ENCODE data around the gene PMEL.
"Not testable (repeated sequence)": the region's sequence is repeated elsewhere in the genome, so short reads cannot be mapped to it uniquely, and the experiment has no call there.

Gene PMEL

DNA sequence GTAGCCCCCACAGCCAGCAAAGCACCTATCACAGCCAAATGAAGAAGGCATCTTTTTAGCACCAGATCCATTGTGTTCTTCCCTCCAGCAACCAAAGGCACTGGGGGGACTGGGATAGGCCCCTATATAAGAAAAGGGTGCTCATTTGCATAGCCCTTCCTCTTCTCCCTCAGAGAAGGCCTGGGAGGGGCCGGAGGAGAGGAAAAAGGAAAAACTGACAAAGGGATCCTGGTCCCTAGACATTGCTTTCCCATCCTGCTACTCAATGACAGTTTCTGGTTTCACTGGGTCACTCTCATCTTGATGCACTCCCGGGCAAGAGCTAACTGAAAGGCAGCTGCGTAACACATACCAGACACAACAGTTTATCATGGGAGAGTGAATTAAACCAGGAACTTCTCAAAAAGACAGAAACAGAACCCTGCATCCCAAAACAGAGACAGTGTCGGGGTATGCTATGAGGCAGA, at the start of gene PMEL:
Gene PMEL, minus strand, starts transcription at position 102 of the 467 bp plus-strand sequence. Its CDS starts 31 bp downstream, at position 71.
- DNase-seq, result peak; percentile 6

DNA sequence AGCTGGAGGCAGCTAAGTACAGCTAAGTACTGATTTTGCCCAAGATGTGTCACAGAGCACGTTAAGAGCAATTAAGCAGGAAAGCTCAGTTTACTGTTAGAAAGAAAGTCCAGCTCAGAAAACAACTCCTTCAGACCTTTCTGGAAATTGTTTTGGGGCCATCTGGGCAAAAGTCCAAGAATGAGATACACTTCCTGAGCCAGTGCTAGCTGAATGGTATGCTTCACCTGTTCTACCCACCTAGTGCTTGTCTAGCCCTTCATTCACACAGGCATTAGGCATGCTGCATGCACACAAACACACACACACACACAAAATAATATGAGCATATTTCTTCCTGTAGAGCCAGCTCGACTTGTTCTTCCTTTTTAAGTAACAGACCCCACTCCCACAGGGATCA, 48.4 kb upstream of the PMEL start:
- no peak for DNase-seq

DNA sequence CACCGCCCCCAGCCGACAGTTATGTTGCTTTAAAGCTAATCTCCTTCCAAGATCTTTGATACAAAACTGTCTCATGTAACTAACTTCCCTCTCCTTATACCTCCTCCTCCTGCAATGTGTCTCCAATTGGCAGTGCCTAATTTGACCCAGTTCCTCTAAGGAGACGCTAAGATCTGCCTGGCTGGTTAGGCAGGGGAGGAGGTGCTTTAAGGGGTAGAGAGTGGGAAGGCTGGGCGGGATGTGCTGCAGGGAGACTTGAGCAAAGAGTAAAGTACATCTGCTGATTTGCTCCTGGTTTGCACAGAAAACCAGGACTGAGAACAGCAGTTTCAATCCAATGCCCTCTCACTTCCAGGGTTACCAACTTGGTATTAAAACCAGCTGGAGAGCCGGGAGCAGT, 47.6 kb upstream of the PMEL start:
- DNase-seq, result no peak

DNA sequence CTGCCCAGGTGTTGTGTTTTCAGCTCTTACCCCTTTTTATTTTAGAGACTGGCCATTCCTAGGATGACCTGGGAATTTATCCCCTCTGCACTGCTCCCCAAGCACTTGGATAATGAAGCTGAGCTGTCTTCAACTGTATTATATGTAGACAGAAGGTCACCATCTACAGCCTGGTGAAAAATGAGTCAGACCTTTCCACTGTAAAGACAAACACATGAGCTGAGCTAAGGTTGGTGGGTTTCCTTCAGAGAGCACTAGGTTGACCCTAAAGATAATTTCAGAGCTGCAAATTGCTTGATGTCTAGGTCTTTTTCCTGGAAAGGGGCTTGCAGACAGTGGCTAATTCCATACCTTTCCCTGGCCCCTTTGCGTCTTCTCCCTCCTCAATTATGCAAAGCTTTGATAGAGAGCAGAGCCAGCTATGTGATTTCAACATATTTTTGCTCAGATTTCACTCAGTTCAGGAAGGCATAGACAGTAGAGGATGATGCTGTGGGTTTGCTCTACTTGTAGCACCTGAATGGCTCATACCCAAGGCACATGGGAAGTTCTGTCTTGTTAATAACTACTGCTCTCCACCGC, 45.8 kb upstream of the PMEL start:
- DNase-seq, result no peak

DNA sequence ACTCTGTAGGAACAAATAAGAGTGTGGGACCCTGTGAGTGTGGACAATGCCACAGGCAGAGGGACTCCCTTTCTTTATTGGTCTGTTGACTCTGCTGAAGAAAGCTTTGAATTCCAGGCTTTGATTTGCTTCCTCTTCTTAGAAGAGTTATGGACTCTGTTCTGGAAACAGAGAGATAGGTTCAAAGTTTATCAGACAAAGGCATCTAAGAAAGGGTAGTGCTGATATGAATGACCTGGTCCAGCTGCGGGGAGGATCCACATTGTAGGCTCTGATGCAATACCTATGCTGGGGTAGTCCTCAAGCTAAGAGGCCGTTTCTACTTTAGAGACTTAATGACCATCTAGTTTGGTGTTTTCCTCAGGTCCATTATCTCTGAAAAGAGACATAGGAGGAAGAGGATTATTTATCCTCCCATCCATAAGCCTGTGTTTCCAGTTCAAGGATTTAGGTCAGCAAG, 44.3 kb upstream of the PMEL start:
- DNase-seq, result no peak

DNA sequence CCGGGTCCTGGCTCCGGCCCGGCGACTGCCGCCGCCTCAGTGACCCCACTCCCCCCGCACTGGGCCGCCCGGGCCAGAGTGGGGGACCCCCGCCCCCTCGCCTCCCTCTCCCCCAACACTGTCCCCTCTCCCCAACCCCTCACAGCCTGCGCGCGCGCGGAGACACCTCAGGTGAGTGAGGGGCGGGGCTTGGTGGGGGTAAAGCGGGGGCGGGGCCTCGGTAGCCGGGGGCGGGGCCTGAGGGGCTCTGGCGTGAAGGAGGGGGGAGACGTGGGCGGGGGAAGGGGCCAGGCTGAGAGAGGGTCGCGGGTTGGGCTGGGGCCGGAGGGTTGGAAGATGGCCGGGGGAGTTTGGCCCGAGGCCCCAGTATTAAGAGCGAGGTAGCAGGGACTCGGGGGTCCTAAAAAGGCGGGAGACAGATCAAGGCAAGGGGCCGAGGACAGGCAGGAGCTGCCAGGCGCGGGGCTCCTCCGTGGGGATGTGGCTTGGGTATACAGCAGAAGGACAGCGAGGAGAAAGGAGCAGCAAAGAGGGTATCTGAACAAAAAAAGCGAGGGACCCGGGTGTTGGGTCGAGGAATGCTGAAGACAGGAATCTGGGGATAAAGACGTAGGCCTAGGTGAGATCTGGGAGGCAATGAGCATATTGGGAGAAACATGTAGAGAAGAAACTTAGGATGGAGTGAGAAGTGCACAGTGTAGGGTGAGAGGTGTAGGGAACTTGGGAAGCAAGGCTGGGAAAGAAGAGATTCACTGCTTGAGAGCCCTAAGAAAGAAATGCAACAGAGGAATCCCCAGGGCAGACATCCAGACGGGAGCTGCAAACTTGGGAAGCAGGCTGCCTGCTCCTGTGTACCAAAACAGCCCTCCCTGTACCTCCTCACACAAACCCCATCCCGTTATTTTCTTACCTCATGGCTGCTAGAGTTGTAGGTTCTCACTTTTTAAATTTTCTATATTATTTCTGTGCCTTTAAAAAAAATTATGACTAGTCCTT, 42.0 kb upstream of the PMEL start:
- no peak for DNase-seq

DNA sequence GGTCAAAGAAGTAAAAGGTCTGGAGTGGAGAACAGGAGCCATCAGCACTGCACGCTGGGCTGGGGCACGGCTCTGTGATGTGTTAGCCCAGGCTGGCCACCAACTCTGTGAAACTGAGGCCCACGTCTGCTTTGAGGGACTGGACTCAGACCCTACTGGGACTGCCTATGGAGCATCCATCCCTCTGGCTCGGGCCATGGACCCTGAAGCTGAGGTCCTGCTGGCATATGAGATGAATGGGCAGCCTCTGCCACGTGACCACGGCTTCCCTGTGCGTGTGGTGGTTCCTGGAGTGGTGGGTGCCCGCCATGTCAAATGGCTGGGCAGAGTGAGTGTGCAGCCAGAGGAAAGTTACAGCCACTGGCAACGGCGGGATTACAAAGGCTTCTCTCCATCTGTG, 38.4 kb upstream of the PMEL start:
- DNase-seq, result no peak

DNA sequence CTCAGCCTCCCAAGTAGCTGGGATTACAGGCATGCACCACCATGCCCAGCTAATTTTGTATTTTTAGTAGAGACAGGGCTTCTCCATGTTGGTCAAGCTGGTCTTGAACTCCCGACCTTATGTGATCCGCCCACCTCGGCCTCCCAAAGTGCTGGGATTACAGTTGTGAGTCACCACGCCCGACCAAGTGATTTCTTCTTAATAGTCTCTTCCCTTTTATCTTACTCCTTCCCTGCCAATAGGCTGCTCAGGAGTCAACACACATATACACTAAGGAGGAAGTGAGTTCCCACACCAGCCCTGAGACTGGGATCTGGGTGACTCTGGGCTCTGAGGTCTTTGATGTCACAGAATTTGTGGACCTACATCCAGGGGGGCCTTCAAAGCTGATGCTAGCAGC, 37.5 kb upstream of the PMEL start:
- not testable (repeated sequence) for DNase-seq

DNA sequence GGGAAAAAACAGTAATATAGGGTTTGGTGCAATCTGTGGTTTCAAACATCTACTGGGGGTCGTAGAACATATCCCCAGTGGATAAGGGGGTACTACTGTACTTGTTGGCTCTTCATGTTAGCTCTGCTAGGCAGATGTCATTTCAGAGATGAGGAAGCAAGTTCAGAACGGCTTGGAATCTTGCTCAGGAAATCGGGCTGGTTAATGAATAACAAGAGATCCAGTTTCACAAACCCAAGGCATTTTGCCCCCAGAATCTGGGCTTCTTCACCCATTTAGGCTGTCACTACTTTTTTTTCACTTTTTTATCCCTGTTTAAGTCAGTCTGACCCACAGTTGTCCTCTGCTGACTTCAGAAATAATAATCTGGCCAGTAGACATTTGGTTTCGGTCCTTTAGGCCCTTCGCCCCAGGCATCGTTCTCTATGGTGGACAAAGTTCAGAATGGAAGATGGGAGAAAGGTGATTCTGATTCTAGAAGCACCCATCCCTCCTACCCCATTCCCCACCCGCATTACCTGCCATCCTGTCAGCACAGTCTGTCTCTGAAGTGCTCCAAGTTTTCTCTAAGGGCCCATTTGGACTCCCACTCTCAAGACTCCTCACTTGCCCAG, 35.8 kb upstream of the PMEL start:
- no peak for DNase-seq

DNA sequence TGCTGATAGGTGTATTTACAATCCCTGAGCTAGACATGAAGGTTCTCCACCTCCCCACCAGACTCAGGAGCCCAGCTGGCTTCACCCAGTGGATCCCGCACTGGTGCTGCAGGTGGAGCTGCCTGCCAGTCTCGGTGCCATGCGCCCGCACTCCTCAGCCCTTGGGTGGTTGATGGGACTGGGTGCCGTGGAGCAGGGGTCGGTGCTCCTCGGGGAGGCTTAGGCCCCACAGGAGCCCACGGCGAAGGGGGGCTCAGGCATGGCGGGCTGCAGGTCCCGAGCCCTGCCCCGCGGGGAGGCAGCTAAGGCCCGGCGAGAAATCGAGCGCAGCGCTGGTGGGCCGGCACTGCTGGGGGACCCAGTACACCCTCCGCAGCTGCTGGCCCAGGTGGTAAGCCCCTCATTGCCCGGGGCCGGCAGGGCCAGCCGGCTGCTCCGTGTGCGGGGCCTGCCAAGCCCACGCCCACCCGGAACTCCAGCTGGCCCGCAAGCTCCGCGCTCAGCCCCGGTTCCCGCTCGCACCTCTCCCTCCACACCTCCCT, 34.2 kb upstream of the PMEL start:
- DNase-seq, result not testable (repeated sequence)

DNA sequence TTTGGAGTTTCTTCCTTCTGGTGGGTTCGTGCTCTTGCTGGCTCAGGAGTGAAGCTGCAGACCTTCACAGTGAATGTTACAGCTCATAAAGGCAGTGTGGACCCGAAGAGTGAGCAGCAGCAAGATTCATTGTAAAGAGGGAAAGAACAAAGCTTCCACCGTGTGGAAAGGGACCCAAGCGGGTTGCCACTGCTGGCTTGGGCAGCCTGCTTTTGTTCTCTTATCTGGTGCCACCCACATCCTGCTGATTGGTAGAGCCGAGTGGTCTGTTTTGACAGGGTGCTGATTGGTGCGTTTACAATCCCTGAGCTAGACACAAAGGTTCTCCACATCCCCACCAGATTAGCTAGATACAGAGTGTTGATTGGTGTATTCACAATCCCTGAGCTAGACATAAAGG, 33.7 kb upstream of the PMEL start:
- not testable (repeated sequence) for DNase-seq

DNA sequence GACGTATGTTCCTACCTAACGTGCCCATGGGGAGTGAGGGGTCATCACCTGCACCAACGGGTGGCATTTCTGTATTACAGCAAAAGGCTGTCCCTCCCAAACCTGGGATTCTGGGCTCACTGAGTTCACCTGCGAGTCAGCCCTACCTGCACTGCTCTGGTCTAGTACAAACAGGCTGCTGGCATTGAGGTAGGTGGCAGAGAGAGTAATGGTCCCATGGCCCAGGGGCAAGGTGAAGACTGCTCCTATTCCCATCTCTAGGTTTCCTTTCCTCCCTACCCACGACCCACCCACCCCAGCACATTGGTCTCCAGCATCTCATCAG, 31.7 kb upstream of the PMEL start:
- no peak for DNase-seq

DNA sequence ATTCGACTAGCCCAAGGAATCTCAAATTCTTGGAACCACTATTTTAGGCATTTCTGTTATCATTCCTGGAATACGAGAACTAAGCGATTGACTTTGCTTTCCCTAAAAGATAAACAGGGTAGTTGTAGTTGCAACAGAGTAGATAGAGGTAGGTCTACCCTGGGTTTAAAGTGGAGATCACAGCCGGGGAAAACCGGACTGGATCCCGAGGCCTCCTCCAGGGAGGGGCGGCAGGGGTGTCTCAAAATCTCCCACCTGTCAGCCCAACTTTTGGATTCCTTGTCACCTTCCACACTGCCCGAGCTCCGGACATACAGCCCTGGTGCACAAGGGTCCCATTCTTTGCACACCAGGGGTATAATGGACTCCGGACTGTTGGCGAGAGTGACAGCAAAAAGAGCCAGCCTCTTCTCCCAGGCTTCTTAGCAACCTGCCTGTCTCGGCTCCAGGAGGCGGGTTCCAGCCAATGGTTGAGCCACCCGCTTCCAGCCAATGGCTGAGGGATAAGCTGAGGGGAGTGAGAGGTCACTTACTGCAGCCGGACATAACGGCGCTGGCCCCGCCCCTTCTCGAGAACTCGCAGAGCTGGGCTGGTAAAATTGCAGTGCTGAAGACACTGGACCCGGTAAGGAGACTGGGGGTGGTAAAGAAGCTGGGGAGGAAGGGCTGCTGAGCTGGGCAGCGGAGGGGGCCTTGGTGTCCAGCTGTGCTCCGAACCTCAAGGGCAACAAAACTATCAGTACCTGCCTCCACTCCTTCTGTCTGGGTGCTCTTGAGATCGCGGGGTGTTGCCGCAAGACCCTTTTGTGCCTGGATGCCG, 31.1 kb upstream of the PMEL start, which contains the start of gene SUOX:
Gene SUOX, plus strand, starts transcription at position 562 of the 820 bp plus-strand sequence. CDS start 4,946 bp downstream, outside the sequence.
- peak; percentile 92 for DNase-seq

DNA sequence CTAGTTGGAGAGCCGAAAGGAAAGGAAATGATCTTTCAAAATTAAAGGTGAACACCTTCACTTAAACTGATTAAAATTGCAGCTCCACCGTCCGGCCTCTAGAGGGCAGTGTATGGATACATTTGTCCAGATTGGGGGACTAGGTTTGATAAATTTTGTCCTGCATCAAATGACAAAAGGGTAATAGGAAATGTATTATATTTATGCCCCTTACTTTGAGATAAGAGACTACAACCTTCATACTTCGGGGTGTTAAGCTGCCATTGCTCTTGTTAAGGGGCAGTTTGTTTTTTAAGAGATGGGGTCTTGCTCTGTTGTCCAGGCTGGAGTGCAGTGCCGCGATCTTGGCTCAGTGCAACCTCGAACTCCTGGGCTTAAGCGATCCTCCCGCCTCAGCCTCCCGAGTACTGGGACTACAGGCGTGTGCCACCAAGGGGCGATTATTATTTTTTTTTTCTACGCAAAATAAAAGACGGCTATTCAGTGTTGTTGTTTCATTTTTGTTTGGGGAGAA, 30.4 kb upstream of the PMEL start:
- peak; percentile 63 for DNase-seq

DNA sequence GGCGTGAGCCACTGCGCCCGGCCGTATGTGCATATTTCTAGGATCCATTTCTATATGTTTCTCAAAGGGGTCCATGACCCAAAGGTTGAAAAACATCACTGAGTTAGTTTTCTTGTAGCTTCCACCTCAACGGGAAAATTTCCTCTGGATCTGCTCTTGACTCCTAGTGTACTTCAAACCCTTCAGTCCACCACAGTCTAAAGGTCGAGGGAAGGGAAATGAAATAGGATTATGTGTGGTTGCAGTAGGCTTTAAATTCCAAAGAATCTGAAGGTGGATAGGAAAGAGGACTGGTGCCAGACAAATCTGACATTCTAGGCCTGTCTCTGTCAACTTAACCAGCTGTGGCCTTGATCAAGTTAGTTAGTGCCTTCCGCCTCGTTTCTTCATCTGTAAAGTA, 29.5 kb upstream of the PMEL start:
- DNase-seq, result no peak

DNA sequence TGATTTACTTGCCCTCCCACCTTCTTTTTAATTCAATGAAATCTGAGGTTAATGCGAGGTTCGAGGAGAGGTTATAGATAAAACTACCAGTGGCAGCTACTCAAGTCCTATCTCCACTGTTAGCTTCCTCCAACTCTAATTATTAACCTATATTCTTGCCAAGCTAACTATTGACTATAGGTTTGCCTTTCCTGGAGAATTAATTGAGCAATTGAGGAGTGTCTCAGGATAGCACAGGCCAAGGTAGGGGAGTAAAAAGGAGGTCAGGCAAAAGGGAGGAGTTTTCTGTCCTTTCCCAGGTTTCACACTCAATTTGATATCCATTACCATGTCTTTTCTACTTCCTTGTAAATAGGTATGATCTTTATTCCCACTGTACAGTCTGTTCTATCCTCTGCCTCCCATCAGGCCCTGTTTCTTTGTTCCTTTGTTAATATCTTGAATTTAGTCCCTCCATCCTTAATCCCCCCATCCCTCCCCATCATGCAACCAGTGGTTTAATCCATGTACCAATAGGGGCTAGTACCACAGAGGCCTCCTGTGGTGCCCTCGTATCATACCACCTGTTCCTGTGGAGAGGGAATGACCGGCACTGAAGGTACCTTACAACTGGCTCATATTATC, 27.5 kb upstream of the PMEL start:
- no peak for DNase-seq

DNA sequence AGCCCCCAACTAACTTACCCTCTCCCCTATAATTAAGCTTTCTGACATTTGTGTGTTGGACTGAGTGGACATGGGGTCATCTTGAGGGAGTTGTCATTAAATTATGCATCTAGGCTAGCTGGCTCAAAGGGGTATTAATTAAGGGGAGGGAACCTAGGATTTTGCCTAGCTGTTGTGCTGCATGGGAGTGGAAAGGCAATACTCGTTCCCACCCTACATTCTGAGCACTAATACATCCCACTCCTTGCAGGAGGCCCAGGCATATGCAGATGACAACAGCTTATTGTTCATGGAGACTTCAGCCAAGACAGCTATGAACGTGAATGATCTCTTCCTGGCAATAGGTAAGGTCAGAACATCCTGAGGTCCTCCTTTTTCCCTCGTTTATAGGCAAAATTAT, 25.3 kb upstream of the PMEL start:
- no peak for DNase-seq

DNA sequence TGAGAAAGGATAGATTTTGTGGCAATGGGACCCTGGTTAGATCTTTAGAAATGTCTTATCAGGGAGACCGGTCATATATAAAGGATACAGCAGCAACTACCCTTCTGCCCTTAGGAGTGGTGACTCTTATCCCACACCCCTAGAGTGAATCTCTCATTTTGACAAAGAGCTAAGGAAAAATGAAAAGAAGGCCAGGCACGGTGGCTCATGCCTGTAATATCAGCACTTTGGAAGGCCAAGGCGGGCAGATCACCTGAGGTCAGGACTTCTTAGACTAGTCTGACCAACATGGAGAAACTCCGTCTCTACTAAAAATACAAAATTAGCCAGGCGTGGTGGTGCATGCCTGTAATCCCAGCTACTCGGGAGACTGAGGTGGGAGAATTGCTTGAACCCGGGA, 20.1 kb upstream of the PMEL start:
- not testable (repeated sequence) for DNase-seq

DNA sequence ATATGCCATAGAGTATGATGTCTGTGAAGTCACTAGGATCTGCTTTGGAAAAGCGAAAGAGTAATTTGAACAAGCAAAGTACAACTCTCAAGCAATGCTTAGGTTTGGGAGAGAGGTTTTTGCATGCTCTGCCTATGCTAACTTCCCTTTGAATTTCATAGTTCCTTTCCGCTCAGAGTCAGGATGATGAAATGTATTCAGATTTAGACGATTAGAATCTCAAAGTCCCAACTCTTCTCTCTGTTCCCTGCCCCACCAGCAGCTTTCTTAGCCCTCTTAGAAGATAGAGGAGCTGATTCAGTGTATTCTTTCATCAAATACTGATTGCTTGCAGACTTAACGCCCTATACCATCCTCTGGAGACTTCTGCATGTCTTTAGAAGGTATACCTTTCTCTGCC, 19.5 kb upstream of the PMEL start:
- no peak for DNase-seq

DNA sequence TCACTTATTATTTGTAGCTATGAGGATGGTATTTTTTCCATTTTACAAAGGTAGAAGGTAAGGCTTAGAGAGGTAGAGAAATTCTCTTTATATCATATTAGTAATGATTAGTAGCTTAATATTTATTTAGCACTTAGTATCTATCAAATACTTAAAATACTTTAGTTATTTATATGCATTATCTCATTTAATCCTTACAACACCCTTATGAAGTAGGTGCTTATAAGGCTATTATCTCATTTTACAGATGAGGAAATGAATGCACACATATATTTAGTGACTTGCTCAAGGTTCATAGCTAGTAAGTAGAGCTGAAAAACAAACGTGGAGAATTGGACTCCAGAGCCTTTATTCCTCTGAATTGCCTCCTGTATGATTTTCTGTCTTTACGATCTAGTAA, 19.0 kb upstream of the PMEL start:
- no peak for DNase-seq

DNA sequence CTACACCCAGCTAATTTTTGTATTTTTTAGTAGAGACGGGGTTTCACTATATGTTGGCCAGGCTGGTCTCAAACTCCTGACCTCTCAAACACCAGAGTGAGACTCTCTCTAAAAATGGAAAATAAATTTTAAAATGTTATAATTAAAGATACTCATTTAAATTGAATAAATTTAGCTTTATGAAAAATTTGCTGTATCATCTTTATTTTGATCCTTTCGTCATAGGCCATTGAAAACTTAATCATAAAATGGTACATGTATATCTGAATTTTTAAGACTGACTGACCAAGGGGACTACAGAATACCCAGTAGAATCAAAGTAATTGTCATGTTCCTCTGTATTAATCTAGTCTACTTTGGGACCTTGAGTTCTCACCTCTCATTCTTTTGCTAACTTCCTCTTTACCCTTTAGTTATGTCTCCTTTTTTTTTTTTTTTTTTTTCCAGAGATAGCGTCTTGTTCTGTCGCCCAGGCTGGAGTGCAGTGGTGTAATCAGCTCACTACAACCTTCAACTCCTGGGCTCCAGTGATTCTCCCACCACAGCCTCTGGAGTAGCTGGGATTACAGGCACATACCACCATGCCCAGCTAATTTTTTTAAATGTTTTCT, 17.5 kb upstream of the PMEL start:
- no peak for DNase-seq
